Adipose tissue (tissue), 3 donors: Measurements from ENCODE around the gene SH2D7. TPM values are rescaled to one million over a fixed set of nuclear protein-coding genes. Genes with fewer than 3 reads are reported as not detected.

Experiments used
- H3K27ac ChIP-seq: one replicate; pipeline ENCODE4 v1.5.1; 2013; ENCODE audit warnings: low read depth, low read length
- WGBS, 3 donors: extraction: QIAGEN DNeasy Blood & Tissue Kit; methylation state at CpG; one replicate each; pipeline ENCODE4 v1.1.7; 2013; 5-methylcytosine and 5-hydroxymethylcytosine counted together
- polyA plus RNA-seq, 3 donors: library from polyadenylated mRNA; stranded (reverse); fragments of 200-250 nt; gene quantifications; one replicate each; pipeline ENCODE4 v1.2.3, GENCODE V29; 2013
- donor health status: healthy with polysubstance abuse.
- donor health status: Bipolar disorder and iron deficiency.
- donor health status: healthy.

SH2D7 gene
- polyA plus RNA-seq, 3 donors = 0.02 TPM; not detected in 2

- no peak overlapping the region for H3K27ac ChIP-seq
- 51 to 69% (median 60%) methylated on average over 5 of the region's 5 CpGs for WGBS, 3 donors
These were observed 1.1 kb downstream of the SH2D7 start for GRCh38 chr15:78093242-78094020.

- 85 to 92% (median 88%) methylated on average over 9 of the region's 9 CpGs for WGBS, 3 donors
- no peak overlapping the region for H3K27ac ChIP-seq
These were observed 5.3 kb downstream of the SH2D7 start for GRCh38 chr15:78097667-78098066.

- no peak overlapping the region for H3K27ac ChIP-seq
- 89 to 95% (median 93%) methylated on average over 11 of the region's 11 CpGs for WGBS, 3 donors
These were observed 5.9 kb downstream of the SH2D7 start for GRCh38 chr15:78098131-78098755.

- WGBS, 3 donors = 77 to 88% (median 86%) methylated on average over 2 of the region's 2 CpGs
These were observed 8.5 kb downstream of the SH2D7 start for GRCh38 chr15:78100886-78101285.

DNA sequence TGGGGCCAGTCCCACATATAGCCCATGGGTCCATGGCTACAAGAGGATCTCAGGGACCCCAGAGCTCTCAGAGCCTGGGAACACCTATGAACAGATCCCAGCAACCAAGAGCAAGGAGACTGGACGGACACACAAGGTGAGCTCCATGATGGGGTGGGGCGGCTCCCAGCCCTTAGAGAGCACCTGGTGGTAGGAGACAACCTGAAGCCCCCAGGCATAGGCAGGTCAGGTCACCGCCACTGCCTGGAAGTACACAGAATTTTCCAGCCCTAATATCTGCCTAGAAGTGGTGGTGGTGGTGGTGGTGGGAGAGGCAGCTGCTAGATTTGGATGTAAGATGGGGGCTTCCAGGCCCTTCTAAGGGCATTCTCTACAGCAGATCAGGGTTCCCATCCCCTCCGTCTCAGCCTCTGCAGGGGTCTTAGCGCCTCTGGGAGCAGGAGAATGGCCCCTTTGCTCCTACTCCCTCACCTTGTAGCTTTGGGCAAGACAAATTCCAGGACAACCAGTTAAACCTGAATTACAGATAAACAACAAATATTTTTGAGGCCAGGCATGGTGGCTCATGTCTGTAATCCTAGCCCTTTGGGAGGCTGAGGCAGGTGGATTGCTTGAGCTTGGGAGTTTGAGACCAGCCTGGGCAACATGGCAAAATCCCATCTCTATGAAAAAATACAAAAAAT is 9.2 kb downstream of the SH2D7 start:
- H3K27ac ChIP-seq = no peak overlapping the region
- WGBS, 3 donors = 95 to 98% (median 97%) methylated on average over 5 of the region's 5 CpGs

More at GRCh38 chr15:78100886-78101285, 8.5 kb downstream of the SH2D7 start:
- no peak overlapping the region for H3K27ac ChIP-seq

DNA sequence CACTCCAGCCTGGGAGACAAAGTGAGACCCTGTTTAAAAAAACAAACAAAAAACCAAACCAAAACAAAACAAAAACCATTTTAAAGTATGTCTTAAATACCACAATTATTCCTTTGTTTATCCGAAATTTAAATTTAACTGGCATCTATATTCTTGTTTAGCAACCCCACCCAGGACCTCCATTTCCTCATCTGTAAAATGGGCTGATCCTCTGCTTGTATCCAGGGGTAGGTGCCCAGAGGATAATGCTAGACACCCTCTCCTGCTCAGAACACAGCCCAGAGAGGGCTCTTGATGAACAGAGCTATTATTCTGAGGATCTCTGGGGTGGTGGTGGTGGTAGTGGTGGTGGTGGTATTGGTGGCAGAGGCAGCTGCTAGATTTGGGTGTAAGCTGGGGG is 9.8 kb downstream of the SH2D7 start:
- H3K27ac ChIP-seq = no peak overlapping the region
- WGBS, 3 donors = 70 to 94% (median 86%) methylated on average over 1 of the region's 1 CpG

GRCh38 chr15:78102741-78103140 is 10.4 kb downstream of the SH2D7 start:
- 89 to 96% (median 94%) methylated on average over 6 of the region's 6 CpGs for WGBS, 3 donors
- H3K27ac ChIP-seq = no peak overlapping the region

- no peak overlapping the region for H3K27ac ChIP-seq
- WGBS, 3 donors = 60 to 80% (median 70%) methylated on average over 12 of the region's 12 CpGs
These were observed 11.2 kb downstream of the SH2D7 start for GRCh38 chr15:78103406-78104118.

- H3K27ac ChIP-seq = no peak overlapping the region
- WGBS, 3 donors = 82 to 87% (median 86%) methylated on average over 4 of the region's 4 CpGs
These were observed 11.7 kb downstream of the SH2D7 start for GRCh38 chr15:78104119-78104479.

GRCh38 chr15:78104566-78105475 is 12.5 kb downstream of the SH2D7 start:
- H3K27ac ChIP-seq = no peak overlapping the region
- WGBS, 3 donors = 84 to 86% (median 86%) methylated on average over 11 to 12 of the region's 12 CpGs

DNA sequence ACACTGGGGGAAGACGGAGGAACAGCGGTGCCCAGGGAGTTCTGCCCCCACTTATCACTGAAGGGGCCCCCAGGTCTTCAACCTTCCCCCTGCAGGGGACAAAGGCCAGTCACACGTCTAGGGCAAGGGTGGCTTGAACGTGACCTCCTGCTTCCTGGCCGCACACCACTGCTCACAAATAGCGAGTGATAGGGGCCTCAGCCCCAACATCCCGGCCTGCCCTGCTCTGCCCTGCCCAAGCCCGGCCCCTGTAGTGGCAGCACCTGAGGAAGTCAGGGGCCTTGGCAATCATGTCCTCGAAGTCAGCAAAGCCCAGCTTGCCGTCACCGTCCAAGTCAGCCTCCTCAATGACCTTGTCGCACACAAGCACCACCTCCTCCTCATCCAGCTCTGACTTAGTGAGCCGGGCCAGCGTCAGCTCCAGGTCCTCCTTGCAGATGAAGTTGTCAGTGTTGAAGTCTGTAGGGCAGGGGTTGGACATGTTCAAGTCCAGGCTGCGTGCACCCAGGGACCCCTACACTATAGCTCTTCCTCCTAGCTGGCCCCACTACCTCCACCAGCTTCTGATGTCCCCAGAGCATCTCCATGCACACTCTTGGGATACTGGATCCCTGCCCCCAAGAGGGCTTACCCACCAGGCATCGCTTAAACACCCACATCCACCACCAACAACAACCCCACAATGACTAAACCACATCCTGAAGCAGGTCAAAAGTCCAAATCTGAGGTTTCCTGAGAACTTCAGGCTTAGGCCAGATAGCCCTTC is 13.3 kb downstream of the SH2D7 start:
- 86 to 90% (median 89%) methylated on average over 16 of the region's 16 CpGs for WGBS, 3 donors
- H3K27ac ChIP-seq = no peak overlapping the region

DNA sequence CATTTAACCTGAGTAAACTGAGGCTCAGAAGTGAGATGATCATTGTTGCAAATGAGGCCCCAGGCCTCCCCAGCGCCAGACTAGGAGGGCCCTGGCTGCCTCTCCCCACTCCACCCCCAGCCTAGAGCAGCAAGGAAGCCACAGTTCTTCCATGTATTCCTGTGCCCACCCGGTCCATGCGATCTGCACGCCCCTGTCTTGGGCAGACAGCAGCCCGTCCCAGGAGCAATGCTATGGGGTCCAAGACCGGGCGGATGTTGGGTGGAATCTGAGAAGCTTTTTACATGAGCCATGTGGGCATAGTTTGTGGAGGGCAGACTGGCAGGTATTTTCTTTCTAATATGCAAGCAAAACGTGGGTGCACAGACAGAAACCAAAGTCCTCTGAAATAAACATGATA is 15.1 kb downstream of the SH2D7 start:
- H3K27ac ChIP-seq = no peak overlapping the region
- 94 to 97% (median 94%) methylated on average over 8 of the region's 8 CpGs for WGBS, 3 donors

DNA sequence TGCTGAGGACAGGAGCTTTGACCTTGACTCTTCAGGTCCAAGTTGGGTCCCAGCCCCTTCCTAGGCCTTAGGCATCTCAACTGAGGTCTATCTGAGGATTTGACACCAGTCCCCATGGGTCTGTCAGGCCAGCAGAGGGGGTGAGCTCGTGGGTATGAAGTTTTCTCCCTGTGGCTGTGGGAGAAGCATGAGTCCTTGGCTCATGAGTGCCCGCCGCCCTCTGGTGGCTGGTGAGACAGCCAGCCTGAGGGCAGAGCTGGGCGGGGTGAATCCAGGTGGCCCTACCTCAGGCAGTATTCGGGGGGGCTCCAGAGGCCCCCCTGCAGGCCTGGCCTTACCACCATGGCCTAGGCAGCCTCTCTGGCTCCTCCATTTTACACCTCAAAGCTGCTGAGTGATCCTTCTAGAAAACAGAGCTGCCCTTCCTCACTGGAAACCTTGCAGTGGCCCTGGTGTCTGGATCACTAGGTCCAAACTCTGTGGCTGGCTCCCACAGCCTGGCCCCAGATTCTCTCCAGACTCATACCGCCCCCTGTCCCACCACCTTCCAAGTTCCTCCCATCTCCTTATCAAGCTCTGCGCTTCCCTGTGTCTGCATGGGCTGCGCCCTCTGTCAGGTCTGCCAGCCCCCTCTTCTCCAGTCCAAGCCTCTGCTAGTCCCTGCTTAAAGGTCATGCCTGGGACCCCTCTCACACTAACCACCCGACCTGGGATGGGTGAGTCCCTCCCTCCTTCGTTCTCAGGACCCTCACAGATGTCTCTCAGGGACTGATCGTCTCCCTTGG is 16.1 kb downstream of the SH2D7 start:
- H3K27ac ChIP-seq = no peak overlapping the region
- WGBS, 3 donors = 42 to 43% (median 42%) methylated on average over 11 of the region's 11 CpGs

DNA sequence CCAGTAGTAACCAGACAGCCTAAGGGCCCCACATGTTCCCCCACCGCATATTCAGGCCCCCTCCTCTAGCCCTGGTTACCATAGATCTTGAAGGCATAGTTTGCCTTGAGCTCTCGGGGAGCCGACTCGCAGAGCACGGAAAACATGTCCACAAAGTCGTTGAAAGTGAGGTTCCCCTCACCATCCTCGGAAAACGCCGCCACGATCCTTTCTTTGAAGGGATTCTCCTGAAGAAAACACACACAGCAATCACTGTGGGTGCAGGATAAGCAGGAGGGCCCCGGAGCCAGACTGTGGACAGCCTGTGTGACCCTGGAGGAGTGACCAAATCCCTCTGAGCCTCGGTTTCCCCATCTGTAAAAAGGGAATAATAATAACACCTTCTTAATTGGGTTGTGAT is 16.8 kb downstream of the SH2D7 start:
- no peak overlapping the region for H3K27ac ChIP-seq
- 90 to 95% (median 93%) methylated on average over 12 of the region's 12 CpGs for WGBS, 3 donors

DNA sequence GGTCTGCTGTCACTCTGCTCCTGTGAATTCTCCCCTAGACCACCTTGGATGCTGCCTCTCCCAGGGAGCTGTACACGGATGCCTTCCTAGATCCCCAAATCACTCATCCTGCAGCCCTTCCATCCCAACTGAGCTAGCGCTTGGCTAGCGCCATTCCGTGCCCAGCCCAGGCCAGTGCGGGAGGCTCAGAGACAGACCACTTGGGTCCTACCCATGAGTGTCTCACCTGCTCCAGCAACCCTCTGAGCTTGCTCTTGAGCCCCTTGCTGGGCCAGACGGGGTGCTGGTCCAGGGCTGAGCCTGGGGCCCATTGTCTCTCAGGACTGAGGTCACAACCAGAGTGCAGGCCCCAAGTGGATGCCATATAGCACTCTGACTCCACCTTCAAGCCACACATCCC is 17.7 kb downstream of the SH2D7 start:
- 84 to 96% (median 94%) methylated on average over 6 of the region's 6 CpGs for WGBS, 3 donors
- no peak overlapping the region for H3K27ac ChIP-seq

DNA sequence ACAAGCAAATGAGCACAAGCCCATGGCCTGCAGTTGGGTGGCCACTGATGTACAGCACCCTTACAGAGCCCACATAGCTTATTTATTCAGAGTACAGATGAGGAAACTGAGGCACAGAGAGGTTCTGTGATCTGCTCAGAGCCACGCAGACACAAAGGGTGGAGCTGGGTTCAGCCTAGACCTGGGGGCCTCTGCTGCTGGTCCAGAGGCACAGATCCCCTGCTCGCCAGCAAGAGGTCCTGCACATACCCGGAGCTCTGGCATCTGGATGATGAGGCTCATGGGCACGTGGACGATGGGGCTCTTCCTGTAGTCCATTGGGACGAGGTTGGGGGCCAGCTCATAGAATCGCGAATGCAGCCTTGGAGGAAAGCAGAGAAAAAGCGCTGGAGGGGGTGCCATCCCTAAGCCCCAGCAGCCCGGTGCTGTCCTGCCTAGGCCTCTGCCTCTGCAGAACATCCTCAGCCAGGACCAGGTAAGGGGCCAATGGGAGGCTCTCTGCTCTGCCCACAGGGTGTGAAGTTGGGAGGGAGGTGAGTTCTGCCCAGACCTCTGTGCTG is 18.6 kb downstream of the SH2D7 start:
- WGBS, 3 donors = 93 to 94% (median 94%) methylated on average over 10 of the region's 10 CpGs
- H3K27ac ChIP-seq = no peak overlapping the region
